HuH-7 (cell line): ENCODE results near the gene HOXC5.

ENCODE experiments used
- DNase-seq: peaks from one replicate; pipeline ENCODE4 v3.0.0; 2011; ENCODE audit warnings: low spot score

Gene HOXC5

DNA sequence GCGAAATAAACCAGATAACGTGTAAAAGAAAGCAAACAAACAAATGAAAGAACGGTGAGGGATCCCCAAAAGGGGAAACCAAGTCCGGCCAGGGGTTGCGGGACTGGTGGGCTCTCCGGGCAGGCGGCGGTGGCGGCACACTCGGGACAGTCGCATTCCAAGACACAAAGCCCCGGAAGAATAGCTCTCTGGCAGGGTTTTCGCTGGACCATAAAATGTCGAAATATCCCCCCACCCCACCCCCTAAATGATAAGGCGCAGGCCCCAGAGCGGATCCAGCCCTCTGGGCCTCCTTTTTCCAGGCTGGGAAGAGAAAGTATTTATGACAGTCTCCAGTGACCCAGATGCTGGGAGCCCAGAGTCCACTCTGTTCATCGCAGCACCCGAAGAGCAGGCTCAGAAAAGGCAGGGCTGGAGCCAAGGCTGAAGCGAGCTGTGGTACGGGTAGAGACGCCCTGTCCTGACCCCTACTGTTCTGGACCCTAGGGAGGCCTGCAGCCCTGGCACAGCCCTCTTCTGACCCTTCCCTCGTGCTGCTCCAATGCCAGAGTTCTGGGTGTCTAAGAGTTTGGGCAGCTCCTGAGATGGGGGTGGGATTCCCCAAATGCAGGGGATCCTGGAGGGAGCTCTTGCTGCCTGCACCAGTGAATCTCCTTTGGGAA is 26.2 kb upstream of the HOXC5 start:
- DNase-seq = no peak

DNA sequence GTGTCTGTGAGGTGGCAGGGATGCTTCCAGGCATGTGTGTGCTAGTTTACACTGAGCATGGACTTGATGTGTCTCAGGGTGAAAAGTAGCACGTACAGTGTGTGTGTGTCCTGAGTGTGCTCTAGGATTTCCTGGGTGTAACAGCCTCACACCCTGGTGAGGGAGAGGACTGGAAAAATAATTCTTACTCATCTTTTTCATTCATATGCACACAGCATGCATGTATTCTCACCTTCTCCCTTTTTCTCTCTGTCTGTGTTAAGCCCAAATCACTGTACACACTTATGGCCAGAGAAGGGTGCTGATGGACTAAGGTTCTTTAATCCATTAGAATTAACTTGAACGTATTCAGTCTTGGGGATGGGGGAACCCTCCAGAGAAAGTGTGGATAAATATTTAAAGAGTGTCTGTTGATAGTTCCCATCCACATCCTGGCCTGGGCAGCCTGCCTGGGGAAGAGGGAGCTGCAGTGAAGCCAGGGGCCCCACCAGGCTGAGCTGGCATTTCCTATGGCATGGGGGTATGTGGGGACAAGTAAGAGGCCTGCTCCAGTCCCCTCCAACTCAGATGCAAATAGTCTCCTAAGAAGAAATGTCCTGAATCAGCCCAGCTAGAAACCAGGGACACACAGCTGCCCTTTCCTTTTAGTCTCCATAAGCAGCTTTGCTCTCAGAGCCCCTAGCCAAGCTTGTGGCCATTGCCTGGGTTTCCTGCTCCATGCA is 25.2 kb upstream of the HOXC5 start:
- DNase-seq = no peak

DNA sequence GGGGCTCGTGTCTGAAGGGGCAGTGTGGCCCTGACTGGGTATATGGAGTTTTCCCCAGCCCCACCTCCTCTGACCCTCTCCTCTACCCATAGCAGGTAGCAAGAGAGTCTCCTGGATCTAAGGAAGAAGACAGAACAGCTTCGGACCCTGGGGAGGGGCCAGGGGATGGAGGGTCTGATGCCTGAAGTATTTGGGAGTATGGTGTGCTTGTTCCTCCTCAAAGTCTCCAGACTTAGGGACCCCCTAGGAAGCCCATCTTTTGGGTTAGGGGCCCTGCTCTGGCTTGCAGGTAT is 24.6 kb upstream of the HOXC5 start:
- no peak for DNase-seq

DNA sequence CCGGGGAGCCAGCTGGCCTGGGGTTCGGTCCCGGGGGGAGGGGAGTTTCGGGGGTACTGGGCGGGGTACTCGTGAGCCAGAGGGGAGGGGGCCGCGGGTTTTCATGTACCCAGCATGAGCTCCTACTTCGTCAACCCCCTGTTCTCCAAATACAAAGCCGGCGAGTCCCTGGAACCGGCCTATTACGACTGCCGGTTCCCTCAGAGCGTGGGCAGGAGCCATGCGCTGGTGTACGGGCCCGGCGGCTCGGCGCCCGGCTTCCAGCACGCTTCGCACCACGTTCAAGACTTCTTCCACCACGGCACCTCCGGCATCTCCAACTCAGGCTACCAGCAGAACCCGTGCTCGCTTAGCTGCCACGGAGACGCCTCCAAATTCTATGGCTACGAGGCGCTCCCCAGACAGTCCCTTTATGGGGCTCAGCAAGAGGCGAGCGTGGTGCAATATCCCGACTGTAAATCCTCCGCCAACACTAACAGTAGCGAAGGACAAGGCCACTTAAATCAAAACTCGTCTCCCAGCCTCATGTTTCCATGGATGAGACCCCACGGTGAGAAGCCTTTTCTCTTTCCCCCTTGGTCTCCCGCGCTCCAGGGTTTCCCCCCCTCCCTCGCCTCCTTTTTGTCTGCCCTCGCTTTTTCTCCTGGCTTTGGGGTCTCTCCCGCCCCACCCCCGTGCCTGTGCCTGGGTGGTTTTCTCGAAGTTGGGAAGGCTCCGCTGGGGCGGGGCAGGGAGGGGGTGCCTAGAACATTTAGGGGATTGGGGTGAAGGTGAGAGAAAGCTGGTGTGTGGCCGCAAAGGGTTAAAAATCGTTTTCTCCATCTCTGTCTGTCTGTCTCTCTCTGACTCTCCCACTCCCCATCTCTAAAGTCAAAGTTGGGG is 23.4 kb upstream of the HOXC5 start:
- DNase-seq = no peak

DNA sequence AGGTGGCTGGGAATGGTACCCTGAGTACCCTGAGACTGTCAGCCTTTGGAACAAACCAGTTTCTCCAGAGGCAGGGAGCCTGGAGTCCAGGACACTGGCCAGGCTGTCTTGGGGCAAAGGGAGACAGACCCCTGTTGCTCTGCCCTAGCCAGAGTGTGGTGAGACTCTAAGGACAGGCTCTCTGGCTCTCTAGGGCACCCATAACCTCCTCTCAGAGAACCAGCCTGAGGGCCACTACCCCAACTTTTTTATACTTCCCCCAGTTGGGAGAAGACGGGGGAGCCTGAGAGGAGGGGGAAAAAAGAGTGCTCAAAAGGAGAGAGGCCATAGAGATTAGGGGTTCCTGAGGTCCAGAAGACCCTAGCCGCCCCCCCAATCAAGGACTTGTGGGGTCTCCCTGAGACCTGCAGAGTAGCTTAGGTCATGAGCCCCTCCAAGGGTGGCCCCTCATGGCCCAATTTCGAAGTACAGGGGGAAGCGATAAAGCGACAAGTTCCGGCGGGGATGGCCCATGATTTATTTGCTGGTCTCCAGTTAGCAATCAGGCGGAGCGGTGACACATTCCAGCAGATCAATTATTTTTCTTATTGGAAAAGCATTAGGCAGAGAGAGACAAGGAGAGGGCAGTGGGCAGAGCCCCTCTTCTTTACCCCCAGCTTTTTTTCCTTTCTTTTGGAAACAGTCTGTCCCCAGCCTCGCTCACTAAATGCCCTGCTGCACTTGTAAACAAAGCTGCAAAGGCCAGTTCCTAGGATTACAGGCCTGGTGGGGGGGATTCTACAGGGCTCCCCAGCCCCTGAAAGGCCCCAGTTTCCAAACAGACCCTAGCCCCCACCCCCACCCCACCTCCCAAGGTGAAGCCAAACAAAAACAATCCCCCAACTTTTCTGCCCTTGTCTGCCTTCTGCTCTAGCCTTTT is 22.5 kb upstream of the HOXC5 start:
- no peak for DNase-seq

DNA sequence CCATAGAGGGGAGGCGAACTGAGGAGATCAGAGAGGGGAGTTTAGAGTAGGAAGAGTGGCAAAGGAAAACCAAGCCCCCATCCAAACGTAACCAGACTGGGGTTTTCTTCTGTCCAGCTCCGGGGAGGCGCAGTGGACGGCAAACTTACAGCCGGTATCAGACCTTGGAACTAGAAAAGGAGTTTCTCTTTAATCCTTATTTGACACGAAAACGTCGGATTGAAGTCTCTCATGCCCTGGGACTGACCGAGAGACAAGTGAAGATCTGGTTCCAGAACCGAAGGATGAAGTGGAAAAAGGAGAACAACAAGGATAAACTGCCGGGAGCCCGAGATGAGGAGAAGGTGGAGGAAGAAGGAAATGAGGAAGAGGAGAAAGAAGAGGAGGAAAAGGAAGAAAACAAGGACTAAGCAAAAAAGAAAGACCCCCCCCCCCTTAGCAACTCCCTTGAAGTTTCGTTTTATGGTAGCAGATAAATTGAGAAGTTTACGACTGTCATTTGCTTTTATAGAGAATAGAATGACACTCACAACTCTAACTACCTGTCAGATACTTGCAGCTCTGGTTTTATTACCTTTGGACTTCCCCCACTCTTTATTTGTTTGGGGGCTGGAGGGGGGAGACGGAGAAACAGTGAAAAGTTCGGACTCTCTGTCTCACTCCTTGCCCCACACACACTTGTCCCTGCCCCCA is 21.7 kb upstream of the HOXC5 start:
- no peak for DNase-seq

DNA sequence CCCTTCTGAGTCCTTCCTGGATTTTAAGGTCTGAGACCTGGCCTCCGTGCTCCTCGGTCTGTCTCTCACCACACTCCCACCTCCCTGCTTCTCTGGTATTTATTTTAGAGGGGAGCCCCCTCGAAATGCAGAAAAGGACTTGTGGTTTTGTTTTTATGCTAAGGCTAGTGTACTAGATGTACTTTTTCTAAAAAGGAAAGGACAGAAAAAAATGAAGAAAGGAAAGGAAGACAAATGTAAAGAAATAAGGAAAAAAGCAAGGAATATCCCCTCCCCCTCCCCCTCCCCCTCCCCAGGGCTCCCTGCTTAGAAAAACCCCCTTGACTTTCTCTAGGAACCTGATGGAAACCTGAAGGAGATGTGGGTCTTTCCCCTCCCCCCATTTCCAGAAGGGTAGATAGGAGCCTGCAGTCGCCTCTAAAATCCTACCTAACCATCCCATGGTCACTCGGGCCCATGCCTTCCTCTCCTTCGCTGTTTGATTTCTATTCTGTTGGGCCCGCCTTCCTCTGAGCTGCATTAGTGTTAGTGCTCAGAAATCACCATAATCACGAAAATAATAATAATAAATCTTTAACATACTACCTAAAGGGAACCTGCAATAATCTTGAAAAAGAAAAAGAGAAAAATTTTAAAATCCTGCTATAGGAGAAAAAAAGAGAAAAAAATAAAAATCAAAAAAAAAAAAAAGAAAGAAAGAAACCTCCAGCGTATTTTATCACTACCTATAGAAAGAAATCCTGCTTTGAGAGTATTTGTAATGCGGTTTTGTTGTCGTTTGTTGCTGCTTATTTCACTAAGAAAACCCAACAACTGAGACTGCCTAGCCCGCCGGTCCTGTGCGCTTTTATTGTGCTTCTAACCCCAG is 21.0 kb upstream of the HOXC5 start:
- DNase-seq = no peak

DNA sequence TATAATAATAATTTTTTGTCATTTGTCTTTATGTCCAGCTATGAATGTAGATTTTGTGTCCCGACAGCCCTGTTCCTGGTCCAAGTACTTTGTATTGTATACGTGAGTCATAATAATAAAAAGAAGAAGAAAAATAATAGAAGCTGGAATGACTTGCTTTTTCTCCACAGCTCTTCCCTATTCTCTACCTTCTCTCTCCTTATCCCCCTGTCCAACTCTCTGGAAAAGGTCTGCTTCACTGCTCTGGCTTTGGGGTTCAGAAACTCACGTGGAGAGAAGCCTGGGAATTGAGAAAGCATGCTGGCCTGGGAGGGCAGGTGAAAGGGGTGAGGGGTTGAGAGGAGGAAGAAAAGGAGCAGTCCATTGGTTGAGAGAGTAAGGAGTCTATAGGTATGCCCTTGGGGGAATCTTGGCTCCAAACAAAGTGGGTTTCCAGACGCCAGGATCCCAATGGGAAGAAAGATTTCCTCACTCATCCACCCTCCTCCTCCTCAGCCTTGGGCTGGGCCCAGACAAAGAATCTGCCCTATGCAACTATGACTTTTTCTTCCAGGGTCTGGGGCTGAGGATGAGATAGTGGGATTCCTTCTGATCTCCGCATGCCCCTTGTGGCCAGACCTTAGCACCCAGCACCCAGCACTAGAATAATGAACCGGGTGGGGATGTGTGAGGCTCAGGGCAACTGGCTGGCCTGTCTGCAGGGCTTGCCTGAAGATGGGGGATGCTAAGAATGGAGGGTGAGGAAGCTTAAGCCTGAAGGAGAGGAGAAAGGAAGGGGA is 20.0 kb upstream of the HOXC5 start:
- no peak for DNase-seq

DNA sequence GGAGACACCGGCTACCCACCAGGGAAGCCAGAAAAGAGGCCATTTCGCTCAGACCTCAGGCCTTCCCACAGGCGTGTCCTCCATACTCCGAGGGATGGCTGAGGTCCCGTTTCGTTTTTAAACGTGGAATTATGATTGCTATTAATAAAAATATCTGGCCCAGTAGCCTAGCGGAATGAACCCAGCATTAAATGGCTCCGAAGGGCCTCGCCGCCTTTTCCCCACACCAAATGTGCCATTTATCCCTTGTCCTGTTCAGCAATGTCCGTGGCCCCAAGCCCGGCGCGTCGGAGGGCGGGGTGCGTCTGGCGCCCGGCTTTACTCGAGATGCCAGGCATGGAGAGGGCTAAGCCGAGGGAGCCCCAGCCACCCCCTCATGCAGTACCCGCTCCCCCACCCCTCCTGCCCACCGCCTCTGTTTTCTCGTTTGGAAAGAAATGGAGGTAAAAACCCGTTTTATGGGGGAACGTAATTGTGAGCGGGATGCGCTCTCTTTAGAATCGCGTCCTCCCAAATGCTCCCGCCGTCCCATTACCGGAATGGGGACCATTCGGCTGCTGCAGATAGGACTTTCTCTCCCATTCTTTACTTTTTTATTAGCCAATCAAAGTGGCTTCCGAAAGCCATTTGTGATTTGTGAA is 18.4 kb upstream of the HOXC5 start:
- DNase-seq = no peak

DNA sequence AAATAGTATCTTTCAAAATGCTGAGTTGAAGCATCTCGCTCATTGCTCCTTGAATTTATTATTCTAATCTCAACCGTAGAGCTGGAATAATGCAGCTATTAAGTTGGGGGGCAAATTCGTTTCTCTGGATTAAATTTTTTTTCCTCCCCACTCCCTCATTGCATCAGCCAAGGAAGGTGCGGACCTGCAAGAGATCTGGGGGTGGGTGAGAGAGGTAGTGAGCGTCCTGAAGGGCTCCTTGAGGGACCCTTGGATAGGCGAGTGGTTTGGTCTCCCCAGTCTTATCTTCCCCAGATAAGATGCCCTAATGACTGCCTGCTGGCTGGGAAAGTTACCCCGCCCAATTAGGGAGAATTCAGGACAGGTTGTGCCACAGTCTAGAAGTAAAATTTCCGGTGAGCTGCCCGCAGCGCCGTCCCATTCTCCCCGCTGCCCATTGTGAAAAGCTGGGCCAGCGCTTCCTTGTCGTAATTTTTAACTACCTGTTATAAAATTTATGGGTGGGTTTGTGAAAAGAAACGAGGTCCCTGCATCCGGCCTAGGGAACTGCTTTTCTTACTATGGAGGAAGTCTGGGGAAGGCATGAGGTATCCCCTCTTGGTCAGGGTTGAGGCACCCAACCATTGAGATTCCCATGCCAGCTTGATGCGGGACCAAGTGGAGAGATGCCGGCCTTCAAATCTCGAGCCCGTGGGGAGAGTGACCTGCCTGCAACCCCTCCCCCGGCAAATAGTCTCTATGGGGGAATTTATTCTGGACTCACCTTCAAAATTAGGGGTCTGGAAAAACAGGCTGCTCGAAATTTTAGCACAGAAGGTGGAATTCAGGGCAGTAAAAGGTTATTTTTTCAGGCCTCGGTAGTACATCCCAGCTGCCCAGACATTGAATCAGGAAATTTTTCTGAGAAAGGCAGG is 17.6 kb upstream of the HOXC5 start:
- DNase-seq = no peak

DNA sequence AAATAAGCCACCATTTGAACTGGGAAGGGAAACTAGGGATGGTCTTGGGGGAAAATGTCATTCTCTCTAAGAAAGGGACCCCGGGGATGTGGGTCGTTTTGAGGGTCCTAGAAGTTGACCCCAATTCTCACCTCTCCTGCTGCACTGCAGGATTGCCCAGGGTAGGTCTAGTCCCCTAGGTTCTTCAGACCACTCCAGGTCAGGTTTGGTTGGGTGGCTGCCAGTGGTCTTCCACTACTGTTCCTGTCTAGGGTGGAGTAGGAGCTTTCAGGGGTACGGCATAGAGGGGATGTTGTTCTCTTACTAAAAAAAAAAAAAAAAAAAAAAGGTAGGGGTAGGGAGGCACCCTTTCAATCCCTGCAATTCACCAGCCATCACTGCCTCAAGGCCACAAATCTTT is 16.8 kb upstream of the HOXC5 start:
- no peak for DNase-seq

DNA sequence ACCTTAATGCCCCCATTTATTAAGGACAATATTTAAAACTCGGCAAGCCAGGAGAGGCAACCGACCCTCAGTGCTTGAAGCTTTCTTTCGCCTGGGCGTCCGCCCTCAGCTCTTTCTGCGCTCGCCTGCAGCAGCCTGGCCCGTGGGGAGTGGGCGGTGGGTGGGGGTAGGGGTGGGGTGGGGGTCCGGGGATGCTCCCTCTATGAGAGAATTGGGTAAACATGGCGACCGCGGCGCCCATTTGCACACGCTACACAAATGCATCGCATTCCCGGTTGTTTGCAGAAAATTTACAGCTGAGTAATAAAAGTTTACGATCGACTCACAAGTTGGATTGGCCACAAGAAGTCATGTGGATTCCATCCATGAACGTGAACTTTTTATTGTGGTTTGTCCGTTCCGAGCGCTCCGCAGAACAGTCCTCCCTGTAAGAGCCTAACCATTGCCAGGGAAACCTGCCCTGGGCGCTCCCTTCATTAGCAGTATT is 16.3 kb upstream of the HOXC5 start:
- peak; percentile 93 for DNase-seq

DNA sequence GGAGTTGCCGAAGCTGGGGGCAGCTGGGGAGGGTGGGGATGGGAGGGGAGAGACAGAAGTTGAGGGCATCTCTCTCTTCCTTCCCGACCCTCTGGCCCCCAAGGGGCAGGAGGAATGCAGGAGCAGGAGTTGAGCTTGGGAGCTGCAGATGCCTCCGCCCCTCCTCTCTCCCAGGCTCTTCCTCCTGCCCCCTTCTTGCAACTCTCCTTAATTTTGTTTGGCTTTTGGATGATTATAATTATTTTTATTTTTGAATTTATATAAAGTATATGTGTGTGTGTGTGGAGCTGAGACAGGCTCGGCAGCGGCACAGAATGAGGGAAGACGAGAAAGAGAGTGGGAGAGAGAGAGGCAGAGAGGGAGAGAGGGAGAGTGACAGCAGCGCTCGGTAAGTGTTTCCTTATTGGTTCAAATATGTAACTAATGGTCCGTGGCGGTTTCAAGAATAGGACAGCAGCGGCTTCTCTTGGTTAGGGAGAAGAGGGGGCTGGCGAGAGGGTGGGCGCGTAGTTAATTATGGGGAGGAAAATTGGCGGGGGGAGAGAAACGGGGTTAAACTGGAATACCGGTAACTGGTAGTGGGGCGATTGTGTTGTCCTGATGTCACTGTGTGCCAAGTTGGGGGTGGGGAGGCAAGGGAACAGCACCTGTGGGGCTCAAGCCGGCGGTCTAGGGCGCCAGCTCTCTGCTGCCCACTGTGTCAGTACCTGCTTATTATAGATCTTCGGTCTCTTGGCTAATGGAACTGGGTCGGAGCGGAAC is 15.6 kb upstream of the HOXC5 start:
- no peak for DNase-seq

DNA sequence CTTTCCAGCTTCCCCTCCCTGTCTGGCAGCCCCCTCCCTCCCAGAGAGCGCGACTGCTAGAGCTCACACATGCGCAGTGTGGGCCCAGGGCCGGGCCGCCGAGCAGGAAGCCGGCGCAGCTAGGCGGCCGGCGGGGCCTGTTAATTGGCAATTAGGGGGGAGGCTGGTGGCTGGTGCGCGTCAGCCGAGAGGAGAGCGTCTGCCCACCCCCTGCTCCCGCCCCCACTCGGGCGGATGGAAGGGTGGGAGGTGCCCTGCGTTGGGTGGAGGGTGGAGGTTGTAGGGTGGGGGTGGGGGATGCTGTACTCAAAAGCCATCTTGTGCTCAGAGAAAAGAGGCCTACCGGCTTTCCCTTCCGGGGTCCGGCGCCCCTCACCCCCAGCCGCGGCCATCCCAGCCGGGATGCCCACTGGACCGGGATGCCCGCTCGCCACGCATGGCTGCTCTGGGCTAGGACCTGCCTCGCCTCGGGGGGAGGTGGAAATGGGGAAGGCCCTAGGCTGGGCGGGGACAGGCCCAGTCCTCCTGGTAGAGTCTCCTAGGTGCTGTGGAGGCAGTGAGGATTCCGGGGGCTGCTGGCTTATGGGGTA is 14.9 kb upstream of the HOXC5 start:
- peak; percentile 97 for DNase-seq

DNA sequence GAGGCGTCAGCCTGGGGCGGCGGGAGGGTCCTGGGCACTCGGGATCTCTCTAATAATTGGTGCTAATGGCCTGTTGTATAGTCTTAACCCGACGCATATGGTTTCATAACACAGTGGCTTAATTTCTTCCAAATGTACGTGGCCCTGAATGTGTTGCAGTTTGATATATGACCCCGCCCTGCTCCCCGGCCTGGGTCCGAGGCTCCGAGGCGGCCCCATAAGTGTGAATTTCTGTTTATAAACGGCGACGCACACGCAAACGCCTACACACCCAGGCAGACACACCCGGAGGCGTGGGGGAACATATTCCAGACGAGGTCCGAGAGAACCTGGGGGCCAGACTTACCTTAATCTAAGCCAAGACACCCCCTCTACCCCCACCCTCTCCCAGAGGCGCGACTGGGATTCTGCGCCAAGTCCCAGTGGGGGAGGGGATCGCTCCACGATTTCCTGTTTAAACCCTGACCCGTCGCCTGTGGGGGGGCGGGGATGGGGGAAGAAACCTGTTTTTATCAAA is 14.3 kb upstream of the HOXC5 start:
- DNase-seq = no peak

DNA sequence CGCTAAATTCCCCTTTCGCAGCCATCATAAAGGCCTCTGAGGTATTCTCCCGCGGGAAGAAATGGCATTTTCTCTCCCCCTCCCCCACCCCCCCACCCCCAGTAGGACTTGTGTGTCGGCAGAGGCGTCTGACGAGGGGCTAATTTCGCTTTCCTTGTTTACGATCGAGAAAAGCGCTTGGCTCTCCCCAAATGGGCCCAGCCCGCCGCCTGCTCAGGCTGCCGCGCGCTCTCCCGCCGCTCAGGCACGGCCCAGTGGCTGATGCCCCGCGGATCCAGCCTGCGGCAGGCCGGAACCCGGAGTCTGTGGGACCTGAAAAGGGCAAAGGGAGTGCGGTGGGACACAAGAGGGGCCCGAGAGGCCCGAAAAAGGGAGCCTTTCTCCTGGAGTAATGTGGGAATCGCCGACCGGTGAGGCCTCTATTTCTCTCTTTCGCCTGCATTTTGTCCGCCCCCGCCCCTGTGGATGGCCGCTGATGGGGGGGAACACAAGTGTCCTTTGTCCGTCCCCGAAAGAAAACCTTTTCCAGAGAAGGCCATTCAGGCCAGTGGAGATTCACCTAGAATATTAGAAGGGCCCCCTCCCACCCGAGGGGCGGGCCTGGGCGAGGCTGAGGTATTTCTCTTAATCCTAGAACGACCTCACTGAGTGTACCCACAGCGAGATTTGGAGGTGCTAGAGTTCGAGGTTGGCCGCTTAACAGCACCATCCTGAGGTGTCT is 13.6 kb upstream of the HOXC5 start:
- no peak for DNase-seq
